Measurements from ENCODE around the gene NUP85.
"Not testable (repeated sequence)": the region's sequence is repeated elsewhere in the genome, so short reads cannot be mapped to it uniquely, and the experiment has no call there.

NUP85 gene

GRCh38 chr17:75262112-75262606 is 56.7 kb downstream of the NUP85 start:
- intact Hi-C loops (cut with DNase I), result loop anchor here (10.0 kb wide), 1 partner anchor 57 kb away; the partner anchor contains the start of gene NUP85
- DNase-seq, result peak in 1 of 10 donors; percentile 82

DNA sequence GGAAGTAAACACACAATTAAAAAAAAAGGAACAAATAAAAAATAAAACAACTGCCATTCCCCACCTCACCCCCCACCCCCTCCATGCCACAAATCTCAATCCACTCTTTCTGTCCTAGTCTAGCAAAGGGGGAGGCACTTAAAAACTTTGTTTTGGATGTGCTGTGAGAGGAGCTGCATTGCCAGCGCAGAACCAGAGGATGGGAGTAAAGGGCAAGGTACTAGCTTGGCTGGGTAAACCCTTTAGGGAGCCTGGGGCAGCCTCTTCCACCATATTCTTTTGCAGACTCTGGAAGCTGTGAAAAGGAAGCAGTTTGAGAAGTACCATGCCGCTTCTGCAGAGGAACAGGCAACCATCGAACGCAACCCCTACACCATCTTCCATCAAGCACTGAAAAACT is 57.6 kb downstream of the NUP85 start:
- intact Hi-C loops (cut with DNase I), result loop anchor here (10.0 kb wide), 1 partner anchor 58 kb away; the partner anchor contains the start of gene NUP85
- no peak for DNase-seq

DNA sequence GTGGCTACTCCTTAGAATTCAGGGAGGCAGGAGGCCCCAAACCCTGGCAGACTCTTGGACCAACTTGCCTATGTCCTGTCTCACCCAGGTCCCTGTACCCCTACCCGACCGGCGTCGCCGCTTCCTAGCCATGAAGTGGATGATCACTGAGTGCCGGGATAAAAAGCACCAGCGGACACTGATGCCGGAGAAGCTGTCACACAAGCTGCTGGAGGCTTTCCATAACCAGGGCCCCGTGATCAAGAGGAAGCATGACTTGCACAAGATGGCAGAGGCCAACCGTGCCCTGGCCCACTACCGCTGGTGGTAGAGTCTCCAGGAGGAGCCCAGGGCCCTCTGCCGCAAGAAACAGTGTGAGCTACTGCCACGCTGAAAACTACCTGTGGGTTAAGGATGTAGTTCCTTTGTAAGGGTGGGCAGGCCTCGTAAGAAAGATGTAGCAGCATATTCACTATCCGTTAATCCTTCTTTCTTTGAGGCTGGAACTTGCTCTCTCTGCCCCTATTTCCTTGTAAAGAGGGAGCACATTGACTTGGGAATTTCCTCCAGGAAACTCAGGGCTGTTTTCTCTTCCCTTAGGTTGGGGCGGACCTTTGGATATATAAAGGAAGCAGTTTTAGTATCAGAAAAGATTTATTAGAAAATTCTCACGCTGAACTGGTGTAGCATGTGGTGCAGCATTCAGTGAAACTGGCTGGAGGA is 60.3 kb downstream of the NUP85 start:
- peak in 1 of 10 donors; percentile 69 for DNase-seq
- intact Hi-C loops (cut with DNase I), result loop anchor here (10.0 kb wide), 1 partner anchor 61 kb away; the partner anchor contains the start of gene NUP85

DNA sequence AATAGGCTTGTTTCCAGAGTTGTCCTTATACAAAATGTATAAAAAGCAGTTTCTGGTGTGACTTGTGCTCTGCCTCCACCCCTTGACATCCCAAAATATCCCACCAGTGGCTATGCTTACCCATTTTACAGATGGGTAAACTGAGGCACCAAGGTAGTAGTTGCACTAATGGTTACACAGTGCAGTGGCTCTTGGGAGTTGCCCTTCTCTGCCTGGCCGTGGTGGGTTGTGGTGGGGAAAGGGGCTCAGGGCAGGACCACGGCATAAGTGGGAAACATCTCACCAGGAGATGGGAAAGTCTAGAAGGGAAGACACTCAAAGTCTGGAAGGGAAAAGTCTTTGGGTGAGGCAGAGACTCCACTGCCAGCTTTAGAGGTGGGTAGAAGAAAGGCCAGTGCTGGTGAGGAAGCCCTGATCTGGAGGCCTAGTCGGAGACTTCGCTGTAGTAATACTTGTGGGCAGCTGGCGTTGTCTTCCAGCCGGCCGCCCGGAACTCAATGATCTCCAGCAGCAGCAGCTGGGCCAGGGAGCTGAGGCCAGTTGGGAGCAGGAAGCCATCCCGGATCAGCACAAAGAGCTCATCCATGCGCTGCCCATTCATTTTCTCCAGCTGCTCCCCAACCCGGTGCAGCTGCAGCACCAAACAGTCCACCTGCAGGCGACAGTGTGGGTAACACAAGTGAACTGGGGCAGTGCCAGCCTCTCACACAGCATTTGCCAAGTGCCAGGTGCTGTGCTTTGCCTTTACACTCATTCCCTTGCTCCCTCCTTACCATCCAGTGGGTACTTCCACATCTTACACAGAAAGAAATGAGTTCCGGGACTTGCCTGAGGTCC is 61.1 kb downstream of the NUP85 start:
- intact Hi-C loops (cut with DNase I), result loop anchor here (10.0 kb wide), 1 partner anchor 62 kb away; the partner anchor contains the start of gene NUP85
- DNase-seq, result peak in 8 of 10 donors; percentile 4 to 93 (median 39)

DNA sequence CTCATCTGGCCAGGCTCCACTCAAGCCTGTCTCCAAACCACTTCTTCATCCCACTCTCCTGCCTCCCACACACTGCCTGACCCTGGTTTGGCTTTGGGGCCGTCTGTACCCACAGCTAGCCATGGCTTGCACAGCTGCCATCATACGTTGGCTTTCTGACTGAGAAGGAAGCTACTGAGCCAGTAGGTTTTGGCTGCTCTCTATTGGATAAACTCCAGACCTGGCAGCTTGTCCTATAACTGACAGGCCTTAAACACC is 61.6 kb downstream of the NUP85 start:
- intact Hi-C loops (cut with DNase I), result loop anchor here (10.0 kb wide), 1 partner anchor 62 kb away; the partner anchor contains the start of gene NUP85
- DNase-seq, result peak in 2 of 10 donors; percentile 19 to 75

DNA sequence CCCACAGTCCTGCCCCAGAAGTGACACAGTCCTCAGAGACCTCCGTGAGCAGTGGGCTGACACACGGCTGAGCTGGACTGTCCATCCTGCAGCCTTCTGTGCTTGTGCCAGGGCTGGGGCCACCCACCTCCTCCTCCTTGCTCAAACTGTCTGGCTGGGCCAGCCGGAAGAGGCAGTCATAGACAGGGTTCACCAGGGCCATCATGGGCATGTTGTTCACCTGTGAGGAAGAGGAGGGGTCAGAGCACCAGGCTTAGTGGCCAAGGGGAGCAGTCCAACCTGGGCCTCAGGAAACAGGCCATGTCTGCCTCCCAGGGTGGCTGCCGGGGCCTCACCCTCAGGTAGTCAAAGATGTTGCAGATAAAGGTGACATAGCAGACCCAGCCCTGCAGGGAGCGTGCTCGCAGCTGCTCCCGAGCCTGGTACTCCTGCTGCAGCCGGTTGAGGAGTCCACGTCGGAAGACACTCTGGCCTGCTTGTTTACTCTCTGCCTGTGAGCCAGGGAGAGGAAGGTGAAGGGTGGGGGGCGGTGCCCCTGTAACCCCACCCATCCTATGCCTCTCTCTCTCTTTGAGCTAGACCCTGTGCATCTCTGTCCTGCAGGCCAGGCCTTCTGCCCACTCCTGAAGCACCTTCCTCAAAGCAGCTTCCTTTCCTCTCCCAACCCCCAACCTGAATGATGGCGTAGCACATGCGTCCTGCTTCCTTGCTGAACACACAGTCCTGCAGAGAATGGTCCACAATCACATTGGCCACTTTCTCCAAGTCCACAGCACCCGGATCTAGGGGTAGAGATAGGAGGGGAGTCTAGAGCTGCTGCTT is 62.1 kb downstream of the NUP85 start:
- intact Hi-C loops (cut with DNase I), result loop anchor here (2.0 to 10.0 kb wide), 2 partner anchors 25 to 63 kb away; partner anchors contain the start of gene NUP85
- peak in 2 of 10 donors; percentile 4 to 59 for DNase-seq

DNA sequence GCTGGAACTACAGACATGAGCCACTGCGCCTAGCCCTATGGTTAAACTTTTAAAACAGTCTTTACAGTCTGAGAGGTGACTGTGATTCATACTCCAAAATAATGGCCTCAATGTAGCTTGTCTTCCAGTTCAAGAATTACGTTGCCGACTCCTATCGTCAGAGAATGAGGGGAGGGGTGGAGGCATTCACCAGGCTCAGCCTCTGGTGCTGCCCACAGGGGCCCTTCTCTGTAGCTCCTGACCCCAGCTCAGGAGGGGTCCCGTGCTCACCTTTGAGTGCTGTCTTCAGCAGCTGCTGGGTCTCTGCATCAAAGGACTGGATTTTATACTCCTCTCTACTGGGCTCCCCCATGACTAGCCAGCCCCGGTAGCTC is 64.4 kb downstream of the NUP85 start:
- DNase-seq, result no peak
- intact Hi-C loops (cut with DNase I), result loop anchor here (2.0 to 10.0 kb wide), 5 partner anchors 19 to 137 kb away; partner anchors contain the start of genes GRB2, NUP85, SLC25A19 and SUMO2

- DNase-seq, result peak; percentile 23 to 92 (median 41)
- intact Hi-C loops (cut with DNase I), result loop anchor here (2.0 to 5.0 kb wide), 3 partner anchors 18 to 137 kb away; partner anchors contain the start of genes GRB2, SLC25A19 and SUMO2
These were observed 64.9 kb downstream of the NUP85 start for GRCh38 chr17:75270218-75270965.

DNA sequence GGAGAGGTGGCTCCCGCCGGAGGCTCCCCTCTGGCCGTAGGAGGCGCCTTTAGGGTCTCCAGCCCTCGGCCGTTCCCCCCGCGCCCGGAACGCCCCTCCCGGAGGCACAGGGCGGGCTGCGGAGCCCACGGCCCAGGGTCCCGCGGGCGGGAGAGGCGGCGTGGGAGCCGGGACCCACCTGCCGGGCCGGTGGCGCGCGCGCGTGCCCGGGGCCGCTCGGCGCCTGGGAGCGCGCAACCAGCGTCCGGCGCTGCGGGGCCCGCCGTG is 65.4 kb downstream of the NUP85 start, which contains the start of gene MIF4GD:
MIF4GD (minus strand) TSS at position 266 of the 267 bp plus-strand sequence. CDS start 1,036 bp downstream, outside the sequence.
- DNase-seq, result no peak
- intact Hi-C loops (cut with DNase I), result loop anchor here (2.0 to 5.0 kb wide), 3 partner anchors 18 to 136 kb away; partner anchors contain the start of genes GRB2, SLC25A19 and SUMO2

- intact Hi-C loops (cut with DNase I), result loop anchor here (2.0 to 5.0 kb wide), 3 partner anchors 17 to 136 kb away; partner anchors contain the start of genes GRB2, SLC25A19 and SUMO2
- DNase-seq, result peak; percentile 57 to 97 (median 77)
These were observed 65.9 kb downstream of the NUP85 start for GRCh38 chr17:75271233-75271954.

DNA sequence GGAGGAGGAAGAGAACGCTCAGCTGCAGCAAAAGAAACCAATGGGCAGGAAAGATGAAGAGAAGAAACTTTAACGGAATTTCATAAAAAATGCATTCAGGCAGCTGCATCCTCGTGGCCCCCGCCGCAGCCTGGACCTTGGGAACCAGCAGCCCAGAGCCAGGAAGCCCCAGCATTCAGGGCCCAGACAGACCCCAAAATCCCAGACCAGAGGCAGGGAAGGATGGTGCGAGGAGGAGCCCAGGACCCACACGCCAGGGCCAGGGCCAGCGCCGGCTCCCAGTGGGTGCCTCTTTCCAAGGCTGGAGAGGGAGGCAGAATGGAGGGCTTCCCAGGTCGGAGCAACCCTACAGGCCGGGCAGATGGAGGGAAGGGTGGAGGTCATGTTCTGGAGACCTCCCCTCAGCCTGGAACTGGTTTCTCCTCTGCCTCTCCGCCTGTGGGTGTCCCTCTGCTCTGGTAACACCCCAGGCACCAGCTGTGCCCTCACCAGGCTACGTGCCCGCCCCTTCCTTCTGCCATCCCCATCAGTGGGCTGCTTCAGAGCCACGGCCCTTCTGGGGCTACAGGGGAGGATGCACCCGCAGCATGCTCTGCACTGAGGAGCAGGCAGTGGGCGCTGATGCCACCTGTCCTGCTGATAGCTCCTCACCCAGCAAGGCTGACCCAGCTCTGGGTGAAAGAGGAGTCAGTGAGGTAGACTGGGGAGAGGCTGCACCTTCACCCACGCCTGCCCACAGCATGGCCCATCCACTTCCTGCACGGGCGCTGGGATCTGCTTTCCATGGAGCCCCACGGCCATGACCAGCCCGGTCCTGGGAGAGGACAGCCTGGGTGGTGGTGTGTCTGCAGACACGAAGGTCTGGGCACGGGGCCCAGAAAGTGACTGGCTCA is 66.7 kb downstream of the NUP85 start:
- intact Hi-C loops (cut with DNase I), result loop anchor here (2.0 to 5.0 kb wide), 3 partner anchors 17 to 135 kb away; partner anchors contain the start of genes GRB2, SLC25A19 and SUMO2
- DNase-seq, result peak in 8 of 10 donors; percentile 32 to 89 (median 50)

DNA sequence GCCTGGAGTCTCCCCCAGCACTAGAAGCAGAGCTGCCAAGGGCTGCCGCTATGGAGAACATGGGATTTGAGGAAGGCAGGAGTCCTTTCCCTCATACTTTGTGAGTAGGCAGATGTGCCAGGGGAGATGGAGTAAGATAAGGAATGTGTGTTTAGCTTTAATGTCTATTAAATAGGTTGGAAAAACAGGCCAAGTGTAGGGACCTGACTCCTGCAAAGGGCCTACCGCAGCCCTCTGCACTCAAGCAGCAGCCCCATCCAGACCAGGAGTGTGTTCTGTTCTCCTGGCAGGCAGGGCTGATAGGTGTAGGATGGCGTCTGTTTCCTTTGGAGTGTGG is 67.3 kb downstream of the NUP85 start:
- intact Hi-C loops (cut with DNase I), result loop anchor here (5.0 kb wide), 1 partner anchor 134 kb away; the partner anchor contains the start of gene GRB2
- peak in 1 of 10 donors; percentile 2 for DNase-seq

DNA sequence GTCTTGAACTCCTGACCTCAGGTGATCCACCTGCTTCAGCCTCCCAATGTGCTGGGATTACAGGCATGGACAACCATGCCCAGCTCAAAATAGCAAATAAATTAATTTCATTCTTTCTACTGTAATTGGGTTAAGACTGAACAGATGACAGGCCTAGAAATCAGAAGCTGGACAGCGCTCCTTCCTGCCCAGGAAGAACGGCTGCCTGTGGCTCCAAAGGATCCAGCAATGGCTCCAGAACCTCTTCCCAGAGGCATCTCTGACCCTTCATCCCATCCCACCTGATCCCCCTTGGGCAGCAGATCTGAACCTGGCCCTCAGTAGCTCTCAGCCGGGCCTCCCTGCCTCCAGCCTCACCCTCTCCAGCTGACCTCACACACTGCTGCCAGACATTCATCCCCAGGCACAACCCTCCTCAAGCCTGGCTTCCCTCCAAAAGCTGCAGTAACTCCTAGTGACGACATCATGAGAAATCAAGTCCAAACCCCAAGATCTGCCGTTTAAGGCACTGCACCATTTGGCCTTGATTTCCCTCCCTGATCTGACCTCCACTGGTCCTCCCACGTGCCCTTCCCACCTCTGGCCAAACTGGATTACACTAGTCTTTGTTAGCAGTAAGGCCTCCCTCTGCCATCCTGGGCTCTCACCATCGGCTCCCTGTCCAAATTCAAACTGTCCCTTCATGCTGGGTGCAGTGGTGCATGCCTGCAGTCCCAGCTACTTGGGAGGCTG is 68.7 kb downstream of the NUP85 start:
- intact Hi-C loops (cut with DNase I), result loop anchor here (5.0 kb wide), 1 partner anchor 133 kb away; the partner anchor contains the start of gene GRB2
- no peak for DNase-seq

GRCh38 chr17:75277664-75278071 is 72.2 kb downstream of the NUP85 start:
- DNase-seq, result no peak
- intact Hi-C loops (cut with DNase I), result no loop called here

DNA sequence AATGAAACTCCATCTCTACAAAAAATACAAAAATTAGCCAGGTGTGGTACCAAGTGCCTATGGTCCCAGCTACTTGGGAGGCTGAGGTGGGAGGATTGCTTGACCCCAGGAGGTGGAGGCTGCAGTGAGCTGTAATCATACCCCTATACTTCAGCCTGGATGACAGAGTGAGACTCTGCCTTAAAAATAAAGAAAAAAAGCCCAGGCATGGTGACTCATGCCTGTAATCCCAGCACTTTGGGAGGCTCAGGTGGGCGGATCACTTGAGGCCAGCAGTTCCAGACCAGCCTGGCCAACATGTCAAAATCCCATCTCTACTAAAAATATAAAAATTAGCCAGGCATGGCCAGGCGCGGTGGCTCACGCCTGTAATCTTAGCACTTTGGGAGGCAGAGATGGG is 74.7 kb downstream of the NUP85 start:
- intact Hi-C loops (cut with DNase I), result not testable (repeated sequence)

DNA sequence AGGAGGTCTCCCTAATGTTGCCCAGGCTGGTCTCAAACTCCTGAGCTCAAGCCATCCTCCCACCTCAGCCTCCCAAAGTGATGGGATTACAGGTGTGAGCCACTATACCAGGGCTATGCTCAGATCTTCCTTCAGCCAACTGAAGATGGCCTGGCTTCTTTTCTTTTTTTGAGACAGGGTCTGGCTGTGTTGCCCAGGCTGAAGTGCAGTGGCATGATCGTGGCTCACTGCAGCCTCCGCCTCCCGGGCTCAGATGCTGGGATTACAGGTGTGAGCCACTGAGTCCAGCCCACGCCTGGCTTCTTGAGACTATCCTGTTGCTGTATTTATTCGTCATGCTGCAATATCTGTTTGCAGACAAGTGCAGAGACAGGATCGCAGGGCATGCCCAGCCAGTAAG is 79.6 kb downstream of the NUP85 start:
- intact Hi-C loops (cut with DNase I), result no loop called here
- no peak for DNase-seq

More for the DNA sequence above, 74.7 kb downstream of the NUP85 start:
- not testable (repeated sequence) for DNase-seq
